GM12878 (cell line): ENCODE results near the gene GABRR3. TPM values are rescaled to one million over a fixed set of nuclear protein-coding genes. Genes with fewer than 3 reads are reported as not detected.

ENCODE experiments used
- ATAC-seq: fragments of 200-7000 bp; cut with Tn5 transposase; 3 replicates; pipeline ENCODE4 v1.9.1; 2020; ENCODE audit warnings: mild to moderate bottlenecking, moderate library complexity
- BruUV-seq: library from RNA; stranded (reverse); fragments of 400-500 nt; replicated peaks from 2 replicates; lab custom pipeline; 2021; lab: Mats Ljungman, UMichigan
- CTCF ChIA-PET: fragments of 300-600 bp; sonication (Branson Sonifier 250); formaldehyde crosslinking; extraction: SDS; loops from one replicate; lab custom pipeline; 2021; ENCODE audit warnings: inconsistent platforms; lab: Yijun Ruan, JAX
- POLR2A ChIA-PET: fragments of 350-600 bp; formaldehyde crosslinking; extraction: SDS; loops from one replicate; lab custom pipeline; 2021; ENCODE audit warnings: inconsistent platforms; lab: Charles Lee
- RAD21 ChIA-PET: fragments of 300-600 bp; sonication (Branson Sonifier 250); formaldehyde crosslinking; loops from one replicate; lab custom pipeline; 2023; ENCODE audit warnings: antibody characterized with exemption; ENCODE audit not compliant: unreplicated experiment; lab: Charles Lee
- SMC1A ChIA-PET: fragments of 300-600 bp; sonication (Branson Sonifier 250); formaldehyde crosslinking; loops from one replicate; lab custom pipeline; 2023; ENCODE audit not compliant: unreplicated experiment, uncharacterized antibody; lab: Charles Lee
- DNase-seq: peaks from one replicate; pipeline ENCODE4 v3.0.0-alpha.2; 2011; ENCODE audit warnings: low read depth, low spot score
- FAIRE-seq: peaks from 3 replicates; lab custom pipeline; 2011; peaks lifted over from hg19 to GRCh38; lab: Jason Lieb, UNC
- H2AFZ ChIP-seq: 2 replicates; pipeline ENCODE4 v1.6.0; 2011; ENCODE audit warnings: low read depth, low read length, control low read depth; ENCODE audit not compliant: control insufficient read depth
- H3K27ac ChIP-seq: 2 replicates; pipeline ENCODE4 v1.5.1; 2011; ENCODE audit warnings: control low read depth; ENCODE audit not compliant: control insufficient read depth, insufficient read depth
- H3K27me3 ChIP-seq, 2 experiments: replicated peaks in 1 of 2; 2 replicates each; pipeline versions ENCODE4 v1.6.0 to v1.6.1; 2011; ENCODE audit warnings: low read length in 1 of 2; ENCODE audit not compliant: control insufficient read depth in 2 of 2, insufficient read depth in 2 of 2
- H3K36me3 ChIP-seq, 2 experiments: 2 replicates each; pipeline ENCODE4 v1.5.1; 2011; ENCODE audit warnings: low read length in 1 of 2; ENCODE audit not compliant: control insufficient read depth in 2 of 2, insufficient read depth in 2 of 2
- H3K4me1 ChIP-seq: 2 replicates; pipeline ENCODE4 v1.6.1; 2011; ENCODE audit warnings: mild to moderate bottlenecking, low read length, moderate library complexity, mixed read lengths; ENCODE audit not compliant: control insufficient read depth, insufficient read depth
- H3K4me2 ChIP-seq: 2 replicates; pipeline ENCODE4 v1.6.0; 2011; ENCODE audit warnings: control low read depth; ENCODE audit not compliant: control insufficient read depth, insufficient read depth
- H3K4me3 ChIP-seq: fragments of 200-600 bp; sonication (generic); 2 replicates; pipeline ENCODE4 v1.5.1; 2016
- H3K79me2 ChIP-seq: 2 replicates; pipeline ENCODE4 v1.6.0; 2011; ENCODE audit warnings: low read length; ENCODE audit not compliant: control insufficient read depth, insufficient read depth
- H3K9ac ChIP-seq: 2 replicates; pipeline ENCODE4 v1.8.0; 2011; ENCODE audit warnings: low read length, control low read depth, mixed read lengths; ENCODE audit not compliant: control insufficient read depth, insufficient read depth
- H3K9me3 ChIP-seq: replicated peaks from 3 replicates; pipeline ENCODE4 v1.5.1; 2011; ENCODE audit warnings: mild to moderate bottlenecking, low read length; ENCODE audit not compliant: control insufficient read depth, insufficient read depth
- H4K20me1 ChIP-seq: 2 replicates; pipeline ENCODE4 v1.6.0; 2011; ENCODE audit not compliant: control insufficient read depth, insufficient read depth
- ASH2L ChIP-seq: fragments of 300-600, 200-600 bp; sonication (generic); IDR thresholded peaks from 2 replicates; pipeline ENCODE4 v1.6.1; 2017; ENCODE audit warnings: low read depth, mild to moderate bottlenecking, borderline replicate concordance
- CBFB ChIP-seq: IDR thresholded peaks from 2 replicates; pipeline ENCODE4 v1.6.1; 2016; ENCODE audit warnings: antibody characterized with exemption, low read depth
- IKZF1 ChIP-seq: fragments of 450-650 bp; conservative IDR thresholded peaks from 2 replicates; pipeline ENCODE4 v1.6.1; 2017; ENCODE audit warnings: antibody characterized with exemption, mild to moderate bottlenecking
- NR2F1 ChIP-seq: fragments of 450-650 bp; conservative IDR thresholded peaks from 2 replicates; pipeline ENCODE4 v1.6.1; 2017; ENCODE audit warnings: mild to moderate bottlenecking
- SREBF2 ChIP-seq: IDR thresholded peaks from 2 replicates; pipeline ENCODE4 v1.6.1; 2012; ENCODE audit warnings: mild to moderate bottlenecking, low read length
- WGBS: methylation state at CpG from one replicate; pipeline ENCODE4 v1.1.6; 2016; ENCODE audit warnings: low lambda C conversion rate; ENCODE audit not compliant: insufficient replicate concordance, insufficient coverage; ENCODE audit errors: missing lambda C conversion rate; 5-methylcytosine and 5-hydroxymethylcytosine counted together
- in situ Hi-C: fragments of 300-500 bp; cut with MboI; formaldehyde crosslinking; loops from 9 replicates; pipeline ENCODE4 v1.14.3; 2018; ENCODE audit warnings: mixed read lengths
- intact Hi-C: fragments of 100-400 bp; cut with micrococcal nuclease; formaldehyde crosslinking; loops from one replicate; pipeline ENCODE4 v1.14.2; 2022; ENCODE audit not compliant: unreplicated experiment
- polyA plus RNA-seq, 11 experiments: library from polyadenylated mRNA; depleted of rRNA in 4 of 11; unstranded in 6 of 11; stranded (reverse) in 5 of 11; fragments of >200 nt; fragmentation: Nextera tagmentation in 4 of 11; fragmentation: Illumina TruSeq in 1 of 11; extraction: Ambion mirVana in 4 of 11; extraction: Trizol in 1 of 11; gene quantifications; 1 replicate in 1 of 11; 2 replicates in 10 of 11; pipeline versions ENCODE4 v1.2.1 to v1.2.3, GENCODE V29; 2011 to 2016; ENCODE audit warnings: inconsistent platforms in 2 of 11, missing spikeins in 2 of 11, low read depth in 1 of 11
- total RNA-seq, 4 experiments: library from RNA; depleted of rRNA in 3 of 4; stranded (reverse); fragments of >200 nt in 3 of 4; fragmentation: Illumina TruSeq in 1 of 4; extraction: Trizol in 1 of 4; gene quantifications; 2 replicates each; pipeline versions ENCODE4 v1.2.1 to v1.2.3, GENCODE V29; 2013 to 2021
- TF ChIP-seq, protein P1 (sequence below): fragments of 450-650 bp; formaldehyde crosslinking; IDR thresholded peaks from 2 replicates; pipeline ENCODE4 v1.5.0; 2022; ENCODE audit warnings: mild to moderate bottlenecking, missing genetic modification characterization
- TF ChIP-seq, protein P2 (sequence below): IDR thresholded peaks from 2 replicates; pipeline ENCODE4 v1.6.1; 2012; ENCODE audit warnings: low read depth, low read length, improper control_type of control experiment

GABRR3 gene
- total and polyA plus RNA-seq, 10 of the 15 experiments (the other 5 are each of a cell fraction or from before 2014, with no cell fraction given) = not detected

DNA sequence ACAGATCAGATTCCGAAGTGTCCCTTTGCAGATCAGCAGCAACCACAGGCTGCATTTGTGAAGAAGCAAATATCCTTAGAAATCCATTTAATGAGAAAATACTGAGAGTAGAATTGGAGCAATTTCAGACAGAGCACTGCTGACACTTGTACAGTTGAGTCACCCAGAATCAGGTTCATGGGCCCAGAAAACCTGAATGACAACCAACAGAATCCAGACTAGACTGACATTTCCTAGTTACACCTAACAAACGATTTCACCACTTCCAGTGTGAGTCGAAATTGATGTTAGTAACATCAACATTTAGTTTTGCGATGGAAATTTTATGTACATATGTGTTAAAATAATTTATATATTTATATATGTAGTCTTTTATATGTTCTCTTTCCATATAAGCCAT, 16.8 kb downstream of the GABRR3 start:
- Histone ChIP-seq H3K27me3 (no peaks in the 10 kb centered on the region), H3K4me2 (no peak overlapping the region), H3K4me1 (no peaks in the 10 kb centered on the region), H3K79me2 (no peaks in the 10 kb centered on the region), H4K20me1 (no peaks in the 10 kb centered on the region), H3K9me3 (no peaks in the 10 kb centered on the region), H3K27ac (no peak overlapping the region), H2AFZ (no peak overlapping the region), H3K9ac (no peak overlapping the region), H3K4me3 (no peak overlapping the region), H3K36me3 (no peaks in the 10 kb centered on the region)
- WGBS = 44% methylated on average over 4 of the region's 4 CpGs
- SMC1A ChIA-PET = no interaction called here
- RAD21 ChIA-PET = no interaction called here
- CTCF ChIA-PET = interaction anchor here (1.0 kb wide), 1 partner anchor 230 kb away, joined by 3 read pairs; no protein-coding TSS in a partner anchor
- no peak for TF ChIP-seq IKZF1
- TF ChIP-seq CBFB = no peak
- TF ChIP-seq SREBF2 = no peak
- TF ChIP-seq, protein P1, sequence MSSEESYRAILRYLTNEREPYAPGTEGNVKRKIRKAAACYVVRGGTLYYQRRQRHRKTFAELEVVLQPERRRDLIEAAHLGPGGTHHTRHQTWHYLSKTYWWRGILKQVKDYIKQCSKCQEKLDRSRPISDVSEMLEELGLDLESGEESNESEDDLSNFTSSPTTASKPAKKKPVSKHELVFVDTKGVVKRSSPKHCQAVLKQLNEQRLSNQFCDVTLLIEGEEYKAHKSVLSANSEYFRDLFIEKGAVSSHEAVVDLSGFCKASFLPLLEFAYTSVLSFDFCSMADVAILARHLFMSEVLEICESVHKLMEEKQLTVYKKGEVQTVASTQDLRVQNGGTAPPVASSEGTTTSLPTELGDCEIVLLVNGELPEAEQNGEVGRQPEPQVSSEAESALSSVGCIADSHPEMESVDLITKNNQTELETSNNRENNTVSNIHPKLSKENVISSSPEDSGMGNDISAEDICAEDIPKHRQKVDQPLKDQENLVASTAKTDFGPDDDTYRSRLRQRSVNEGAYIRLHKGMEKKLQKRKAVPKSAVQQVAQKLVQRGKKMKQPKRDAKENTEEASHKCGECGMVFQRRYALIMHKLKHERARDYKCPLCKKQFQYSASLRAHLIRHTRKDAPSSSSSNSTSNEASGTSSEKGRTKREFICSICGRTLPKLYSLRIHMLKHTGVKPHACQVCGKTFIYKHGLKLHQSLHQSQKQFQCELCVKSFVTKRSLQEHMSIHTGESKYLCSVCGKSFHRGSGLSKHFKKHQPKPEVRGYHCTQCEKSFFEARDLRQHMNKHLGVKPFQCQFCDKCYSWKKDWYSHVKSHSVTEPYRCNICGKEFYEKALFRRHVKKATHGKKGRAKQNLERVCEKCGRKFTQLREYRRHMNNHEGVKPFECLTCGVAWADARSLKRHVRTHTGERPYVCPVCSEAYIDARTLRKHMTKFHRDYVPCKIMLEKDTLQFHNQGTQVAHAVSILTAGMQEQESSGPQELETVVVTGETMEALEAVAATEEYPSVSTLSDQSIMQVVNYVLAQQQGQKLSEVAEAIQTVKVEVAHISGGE = no peak
- TF ChIP-seq ASH2L = no peak
- TF ChIP-seq NR2F1 = no peak
- TF ChIP-seq, protein P2, sequence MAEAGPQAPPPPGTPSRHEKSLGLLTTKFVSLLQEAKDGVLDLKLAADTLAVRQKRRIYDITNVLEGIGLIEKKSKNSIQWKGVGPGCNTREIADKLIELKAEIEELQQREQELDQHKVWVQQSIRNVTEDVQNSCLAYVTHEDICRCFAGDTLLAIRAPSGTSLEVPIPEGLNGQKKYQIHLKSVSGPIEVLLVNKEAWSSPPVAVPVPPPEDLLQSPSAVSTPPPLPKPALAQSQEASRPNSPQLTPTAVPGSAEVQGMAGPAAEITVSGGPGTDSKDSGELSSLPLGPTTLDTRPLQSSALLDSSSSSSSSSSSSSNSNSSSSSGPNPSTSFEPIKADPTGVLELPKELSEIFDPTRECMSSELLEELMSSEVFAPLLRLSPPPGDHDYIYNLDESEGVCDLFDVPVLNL = no peak
- in situ Hi-C loops (no loop called here), intact Hi-C loops (no loop called here)
- no peak for FAIRE-seq
- DNase-seq = no peak
- POLR2A ChIA-PET = no interaction called here
- ATAC-seq = no peak
- BruUV-seq = no TSS peak
